Body of pancreas (tissue), 4 donors: ENCODE results near the gene DEK.

Experiments
- CTCF ChIP-seq, 7 experiments: fragments of 450-650 bp in 4 of 7; fragments of 200-600 bp in 3 of 7; sonication (generic) in 3 of 7; IDR thresholded peaks; one replicate each; pipeline ENCODE4 v1.5.1; 2016 to 2019; ENCODE audit warnings: antibody characterized with exemption in 7 of 7
- POLR2A ChIP-seq, 3 donors: fragments of 450-650 bp; IDR thresholded peaks; one replicate each; pipeline ENCODE4 v1.6.1; 2016; ENCODE audit warnings: antibody characterized with exemption in 3 of 3, mild to moderate bottlenecking in 2 of 3

- TF ChIP-seq CTCF (IDR thresholded peaks at IDR 0.05) (no peak), POLR2A (IDR thresholded peaks at IDR 0.05) (no peak)
Observed at GRCh38 chr6:18247002-18247401, 17.3 kb downstream of the DEK start.
